ENCODE data around the gene GSDMA.

DNA sequence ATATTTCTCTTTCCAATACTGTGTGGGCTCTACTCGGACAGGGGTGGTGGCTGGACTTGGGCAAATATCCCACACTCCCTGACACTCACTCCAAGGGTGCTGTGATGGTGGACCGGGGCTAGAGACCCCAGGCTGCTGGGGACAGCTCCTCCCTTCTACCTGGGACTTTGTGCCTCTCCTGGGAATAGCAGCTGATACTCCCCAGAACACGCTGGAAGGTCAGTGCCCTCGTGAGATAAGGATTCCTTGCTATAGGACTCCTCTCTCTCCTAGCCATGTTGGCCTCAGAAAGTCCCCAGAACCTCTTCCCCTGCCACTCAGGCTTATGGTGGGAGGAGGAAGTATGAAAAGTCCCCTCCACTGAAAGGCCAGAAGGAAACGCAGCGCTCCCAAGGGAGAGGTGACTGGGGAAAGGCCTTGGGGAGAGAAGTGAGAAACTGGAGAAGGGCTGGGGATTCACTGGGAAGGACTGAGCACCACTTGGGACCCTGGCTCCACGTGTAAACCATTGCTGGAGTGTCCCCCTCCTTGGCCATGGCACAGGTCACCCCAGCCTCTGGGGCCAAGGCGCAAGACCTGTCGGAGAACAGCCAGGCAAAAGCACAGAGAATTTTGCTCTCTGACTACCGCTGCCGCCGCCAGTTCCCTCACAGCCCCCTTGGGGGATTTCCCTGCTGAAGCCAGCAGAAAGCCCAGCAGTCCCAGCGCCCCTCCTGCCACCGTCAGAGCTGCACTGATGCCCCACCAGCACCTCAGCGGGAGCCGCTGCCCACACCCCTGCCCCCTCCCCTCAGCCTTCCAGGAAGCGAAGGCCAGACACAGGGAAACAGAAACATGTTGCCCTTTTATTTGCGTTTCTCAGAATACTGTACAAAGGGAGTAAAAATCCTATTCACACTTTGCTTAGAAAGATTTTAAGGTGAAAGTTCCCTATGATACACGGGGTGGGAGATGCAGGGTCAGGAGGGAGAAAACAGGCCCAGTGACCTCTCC, 42.3 kb upstream of the GSDMA start:
- TF ChIP-seq, protein P1, sequence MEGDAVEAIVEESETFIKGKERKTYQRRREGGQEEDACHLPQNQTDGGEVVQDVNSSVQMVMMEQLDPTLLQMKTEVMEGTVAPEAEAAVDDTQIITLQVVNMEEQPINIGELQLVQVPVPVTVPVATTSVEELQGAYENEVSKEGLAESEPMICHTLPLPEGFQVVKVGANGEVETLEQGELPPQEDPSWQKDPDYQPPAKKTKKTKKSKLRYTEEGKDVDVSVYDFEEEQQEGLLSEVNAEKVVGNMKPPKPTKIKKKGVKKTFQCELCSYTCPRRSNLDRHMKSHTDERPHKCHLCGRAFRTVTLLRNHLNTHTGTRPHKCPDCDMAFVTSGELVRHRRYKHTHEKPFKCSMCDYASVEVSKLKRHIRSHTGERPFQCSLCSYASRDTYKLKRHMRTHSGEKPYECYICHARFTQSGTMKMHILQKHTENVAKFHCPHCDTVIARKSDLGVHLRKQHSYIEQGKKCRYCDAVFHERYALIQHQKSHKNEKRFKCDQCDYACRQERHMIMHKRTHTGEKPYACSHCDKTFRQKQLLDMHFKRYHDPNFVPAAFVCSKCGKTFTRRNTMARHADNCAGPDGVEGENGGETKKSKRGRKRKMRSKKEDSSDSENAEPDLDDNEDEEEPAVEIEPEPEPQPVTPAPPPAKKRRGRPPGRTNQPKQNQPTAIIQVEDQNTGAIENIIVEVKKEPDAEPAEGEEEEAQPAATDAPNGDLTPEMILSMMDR (IDR thresholded peaks at IDR 0.05): no peak
- TF ChIP-seq POLR2A (IDR thresholded peaks at IDR 0.05): no peak

Data from ovary (tissue), 3 donors.